ENCODE data around the gene EFCC1.

GRCh38 chr3:129056451-129057173 lies 55.5 kb downstream of the EFCC1 start:
- TF ChIP-seq CTCF (IDR thresholded peaks at IDR 0.05; ENCODE audit: low read length) (no peak), EZH2phosphoT487 (IDR thresholded peaks at IDR 0.05; ENCODE audit: low read length) (no peak)
